GM18951 (cell line): Measurements from ENCODE around the gene SAXO1.

ENCODE experiments used
- POLR2A ChIP-seq: IDR thresholded peaks from 4 replicates; pipeline ENCODE4 v1.6.1; 2011; ENCODE audit warnings: mild to moderate bottlenecking; ENCODE audit not compliant: insufficient read length, insufficient read depth; ENCODE audit errors: extremely low read depth
- in situ Hi-C: fragments of 300-500 bp; cut with MboI; formaldehyde crosslinking; loops from one replicate; pipeline ENCODE4 v1.12.0; 2022; ENCODE audit warnings: low sequenced_read_pairs, mixed read lengths, inconsistent platforms; ENCODE audit not compliant: unreplicated experiment

The SAXO1 gene

DNA sequence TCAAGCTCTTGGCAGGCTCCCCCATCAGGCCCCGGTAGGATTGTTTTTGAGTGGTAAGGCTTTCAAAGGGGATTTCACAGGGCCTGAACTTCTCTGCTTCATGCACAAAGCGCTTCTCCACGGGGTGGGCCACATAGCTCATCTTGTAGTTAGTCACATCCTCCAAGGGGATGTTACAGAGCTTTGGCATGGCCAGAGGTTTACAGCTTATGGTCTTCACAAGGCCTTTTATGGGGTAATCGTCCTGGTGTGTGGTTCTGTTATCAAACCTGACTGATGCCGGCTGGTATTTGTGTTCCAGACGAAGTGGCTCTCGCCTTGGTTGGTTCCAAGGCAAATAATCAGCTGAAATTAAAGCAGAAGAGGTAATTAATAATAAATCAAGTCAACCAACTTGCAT is 104.3 kb downstream of the SAXO1 start:
- TF ChIP-seq POLR2A, result no peak
- in situ Hi-C loops, result no loop called here

DNA sequence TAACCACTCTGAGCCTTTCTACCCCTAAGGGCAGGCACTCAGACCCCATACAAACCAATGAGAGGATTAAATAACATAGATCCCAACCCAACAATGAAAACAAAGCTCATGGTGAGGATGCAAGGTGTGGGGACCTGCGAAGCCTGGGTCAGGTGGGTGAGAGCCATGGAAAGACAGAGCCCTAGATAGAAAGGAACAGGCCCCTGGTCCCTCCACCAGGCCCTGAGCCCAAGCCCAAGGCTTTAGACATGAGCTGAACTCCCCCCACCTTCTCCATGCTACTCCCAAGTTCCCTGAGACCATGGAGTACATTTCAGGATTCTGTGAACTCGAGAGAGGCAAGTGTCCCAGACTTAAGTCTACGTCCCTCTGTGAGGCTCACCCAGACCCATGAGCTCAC is 106.5 kb downstream of the SAXO1 start:
- TF ChIP-seq POLR2A, result no peak
- in situ Hi-C loops, result no loop called here

GRCh38 chr9:18925880-18926279 is 107.1 kb downstream of the SAXO1 start:
- in situ Hi-C loops, result no loop called here

DNA sequence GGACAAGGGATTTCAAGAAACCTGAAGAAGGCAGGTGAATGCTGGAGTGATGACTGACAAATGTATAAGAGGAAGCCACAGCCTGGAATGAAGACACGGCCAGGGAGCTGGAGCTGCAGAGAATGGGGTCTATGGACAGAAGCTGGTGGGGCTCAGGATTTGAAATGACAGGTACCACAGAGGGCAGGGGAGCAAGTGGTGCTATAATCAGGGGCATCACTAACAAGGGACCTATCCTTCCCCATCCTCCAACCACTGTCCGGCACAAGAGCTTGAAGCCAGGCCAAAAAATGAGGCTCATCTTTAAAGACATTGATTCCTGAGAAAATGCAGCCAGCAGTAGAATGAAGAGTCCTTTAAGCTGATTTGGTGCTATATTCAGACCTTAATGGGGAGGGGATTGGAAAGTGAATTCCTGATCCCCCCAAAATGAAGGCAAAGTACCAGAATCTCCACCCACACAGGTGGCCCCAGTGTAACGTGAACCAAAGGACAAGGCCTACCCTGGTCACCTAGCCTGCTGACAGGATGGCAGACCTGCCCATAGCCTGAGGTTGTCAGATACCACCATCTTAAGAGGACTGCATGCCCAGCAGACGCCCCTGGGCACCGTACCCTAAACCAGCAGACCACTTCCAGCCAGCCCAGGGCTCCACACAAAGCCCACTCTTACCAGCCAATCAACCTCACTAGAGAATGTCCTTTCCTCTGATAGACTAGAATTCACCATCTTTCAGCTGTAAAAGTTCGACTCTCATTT is 109.2 kb downstream of the SAXO1 start:
- in situ Hi-C loops, result no loop called here
- TF ChIP-seq POLR2A, result no peak

More at GRCh38 chr9:18925880-18926279, 107.1 kb downstream of the SAXO1 start:
- no peak for TF ChIP-seq POLR2A

- in situ Hi-C loops, result no loop called here
- no peak for TF ChIP-seq POLR2A
These were observed 109.8 kb downstream of the SAXO1 start for GRCh38 chr9:18923167-18923566.

DNA sequence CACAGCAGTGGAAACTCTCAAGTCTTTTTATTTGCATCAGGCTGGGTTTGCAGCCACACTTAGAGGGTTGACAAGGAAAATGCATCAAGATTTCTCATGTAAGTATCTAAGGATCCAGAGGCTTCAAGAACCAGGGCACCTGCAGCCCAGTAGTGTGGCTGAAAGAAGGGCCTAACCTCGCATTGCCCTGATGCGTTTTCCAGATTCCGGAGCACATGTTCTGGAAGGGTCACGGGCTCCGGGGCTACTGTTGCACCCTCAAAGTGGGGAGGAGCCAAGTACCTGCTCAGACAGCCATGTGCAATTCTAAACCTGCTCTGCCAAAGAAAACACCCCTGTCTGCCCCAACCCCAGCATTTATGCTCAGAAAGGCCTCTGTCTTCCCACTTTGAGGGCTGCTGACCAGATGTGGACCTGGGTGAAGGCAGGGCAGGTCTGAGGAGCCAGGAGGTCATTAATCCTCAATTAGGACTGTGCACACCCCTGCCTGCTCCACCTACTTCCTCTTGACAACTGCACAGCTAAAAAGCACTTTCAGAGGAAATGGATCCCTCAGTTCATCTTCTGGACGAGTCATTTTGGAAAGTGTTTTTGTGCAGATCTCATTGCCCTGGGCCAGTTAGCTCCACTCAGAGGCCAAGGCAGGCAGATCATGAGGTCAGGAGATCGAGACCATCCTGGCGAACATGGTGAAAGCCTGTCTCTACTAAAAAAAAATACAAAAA is 110.7 kb downstream of the SAXO1 start:
- TF ChIP-seq POLR2A, result no peak
- in situ Hi-C loops, result no loop called here

- TF ChIP-seq POLR2A, result no peak
- in situ Hi-C loops, result no loop called here
These were observed 111.5 kb downstream of the SAXO1 start for GRCh38 chr9:18921366-18922075.

DNA sequence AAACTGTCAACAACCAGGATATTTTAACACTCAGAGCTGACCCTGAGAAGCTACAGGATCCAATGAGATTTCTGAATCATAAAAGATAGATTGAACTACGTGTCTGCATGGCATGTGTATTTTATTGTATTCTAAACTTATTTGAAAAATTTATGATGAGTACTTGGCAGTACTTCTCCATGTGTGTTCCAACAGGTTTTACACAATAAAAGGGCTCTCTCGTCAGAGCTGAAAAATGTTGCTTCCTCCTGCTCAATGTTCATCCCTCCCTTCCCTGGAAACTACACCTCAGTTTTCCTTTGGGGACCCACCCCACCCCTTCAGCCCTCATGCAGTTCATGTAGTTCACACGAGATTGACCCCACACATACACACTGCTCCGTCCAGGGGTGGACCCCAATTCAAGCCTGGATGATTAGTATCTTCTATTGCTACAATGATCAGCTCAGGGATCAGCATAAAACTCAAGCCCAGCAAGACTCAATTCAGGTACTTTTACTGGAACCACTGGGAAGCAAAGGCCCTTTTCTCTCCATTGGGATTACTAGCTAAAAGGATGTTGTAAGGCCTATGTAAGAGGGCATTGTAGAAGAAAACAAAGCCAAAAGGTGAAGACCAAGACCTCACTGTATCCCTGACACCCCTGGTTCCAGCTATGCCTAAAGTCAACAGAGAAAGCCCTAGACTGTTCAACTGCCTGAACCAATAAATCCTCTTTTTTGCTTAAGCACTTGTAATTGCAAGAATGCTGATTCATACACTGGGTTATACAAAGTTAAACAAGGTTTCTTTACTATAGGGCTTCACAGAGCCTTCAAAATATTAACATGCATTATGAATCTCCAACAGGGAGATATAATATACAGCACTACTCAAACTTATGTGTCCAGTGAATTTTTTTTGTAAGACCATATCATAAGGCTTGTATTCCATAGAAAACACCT is 112.6 kb downstream of the SAXO1 start:
- in situ Hi-C loops, result no loop called here
- no peak for TF ChIP-seq POLR2A

DNA sequence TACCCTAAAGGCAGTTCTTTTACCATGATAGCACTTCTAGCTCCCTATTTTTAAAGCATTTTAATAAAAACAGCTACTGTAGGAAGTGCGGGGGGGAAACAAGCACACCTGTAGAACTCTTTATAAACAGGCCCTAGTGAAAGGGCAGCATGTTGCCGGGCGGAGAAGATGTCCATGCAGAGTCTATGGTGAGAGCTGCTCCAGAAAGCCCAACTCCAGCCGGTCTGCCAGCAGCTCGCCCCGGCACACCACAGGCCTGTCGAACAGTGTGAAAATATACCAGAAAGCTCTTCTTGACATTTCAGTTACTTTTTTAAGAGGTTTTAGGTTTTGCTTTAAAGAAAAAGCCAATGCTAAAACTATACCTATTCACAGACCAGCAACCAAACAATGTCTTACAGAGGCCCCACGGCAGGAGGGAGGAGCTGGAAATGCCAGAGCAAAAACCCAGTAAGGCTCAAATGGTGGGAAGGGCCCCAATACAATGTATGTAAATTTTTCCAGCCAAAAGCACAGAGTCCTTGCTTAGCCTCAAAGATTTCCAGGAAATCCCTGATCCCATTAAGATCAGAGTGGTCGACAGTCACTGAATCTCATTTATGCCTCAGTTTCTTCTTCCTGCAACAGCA is 121.2 kb downstream of the SAXO1 start:
- in situ Hi-C loops, result no loop called here

GRCh38 chr9:18910916-18911315 is 122.1 kb downstream of the SAXO1 start:
- TF ChIP-seq POLR2A, result no peak
- in situ Hi-C loops, result no loop called here

More for the DNA sequence above, 121.2 kb downstream of the SAXO1 start:
- TF ChIP-seq POLR2A, result no peak

DNA sequence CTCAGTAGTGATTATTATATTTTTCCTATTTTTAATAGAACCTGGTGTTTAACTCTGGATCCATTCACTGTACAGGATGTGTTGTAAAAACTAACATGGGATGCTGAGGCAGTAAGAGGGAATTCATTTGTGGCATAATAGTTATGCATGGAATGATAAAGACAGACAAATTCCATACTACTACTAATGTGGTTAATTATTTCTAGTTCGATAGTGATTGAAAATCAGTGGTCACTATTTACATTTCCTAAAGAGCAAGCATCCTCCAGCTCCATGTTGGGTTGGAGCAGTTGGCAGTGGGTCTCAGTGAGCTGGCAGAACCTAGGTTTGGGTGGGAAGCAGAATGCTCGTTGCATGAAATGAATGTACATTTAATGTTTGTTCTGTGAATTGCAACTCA is 122.6 kb downstream of the SAXO1 start:
- TF ChIP-seq POLR2A, result no peak
- in situ Hi-C loops, result no loop called here
